Breast epithelium (tissue), 3 donors: Measurements from ENCODE around the gene RGS16.

Source experiments
- POLR2A ChIP-seq: fragments of 450-650 bp; IDR thresholded peaks from one replicate; pipeline ENCODE4 v1.6.1; 2016; ENCODE audit warnings: antibody characterized with exemption, mild to moderate bottlenecking, moderate library complexity
- TF ChIP-seq, protein P1 (sequence below), 3 donors: fragments of 450-650 bp; IDR thresholded peaks; one replicate each; pipeline ENCODE4 v1.5.1; 2016 to 2017; ENCODE audit warnings: antibody characterized with exemption in 3 of 3, mild to moderate bottlenecking in 3 of 3, moderate library complexity in 3 of 3

DNA sequence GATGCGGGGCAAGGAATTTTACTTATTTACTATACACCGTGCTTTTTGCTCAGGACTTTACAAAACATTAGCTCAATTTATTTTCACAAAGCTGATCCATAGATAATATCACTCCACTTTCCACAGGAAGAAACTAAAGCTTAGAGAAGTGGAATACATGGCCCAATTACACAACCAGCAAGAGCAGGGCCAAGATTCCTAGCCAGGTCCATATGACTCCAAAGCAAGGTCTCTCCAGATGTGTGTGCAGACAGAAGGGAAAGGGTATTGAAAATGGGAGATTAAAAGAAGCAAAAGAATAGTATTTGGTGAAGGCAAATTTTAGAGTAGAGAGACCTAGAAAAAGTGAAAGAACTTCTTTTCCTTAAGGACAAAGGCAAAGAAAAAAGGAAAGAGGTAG lies 49.8 kb upstream of the RGS16 start:
- TF ChIP-seq, protein P1, sequence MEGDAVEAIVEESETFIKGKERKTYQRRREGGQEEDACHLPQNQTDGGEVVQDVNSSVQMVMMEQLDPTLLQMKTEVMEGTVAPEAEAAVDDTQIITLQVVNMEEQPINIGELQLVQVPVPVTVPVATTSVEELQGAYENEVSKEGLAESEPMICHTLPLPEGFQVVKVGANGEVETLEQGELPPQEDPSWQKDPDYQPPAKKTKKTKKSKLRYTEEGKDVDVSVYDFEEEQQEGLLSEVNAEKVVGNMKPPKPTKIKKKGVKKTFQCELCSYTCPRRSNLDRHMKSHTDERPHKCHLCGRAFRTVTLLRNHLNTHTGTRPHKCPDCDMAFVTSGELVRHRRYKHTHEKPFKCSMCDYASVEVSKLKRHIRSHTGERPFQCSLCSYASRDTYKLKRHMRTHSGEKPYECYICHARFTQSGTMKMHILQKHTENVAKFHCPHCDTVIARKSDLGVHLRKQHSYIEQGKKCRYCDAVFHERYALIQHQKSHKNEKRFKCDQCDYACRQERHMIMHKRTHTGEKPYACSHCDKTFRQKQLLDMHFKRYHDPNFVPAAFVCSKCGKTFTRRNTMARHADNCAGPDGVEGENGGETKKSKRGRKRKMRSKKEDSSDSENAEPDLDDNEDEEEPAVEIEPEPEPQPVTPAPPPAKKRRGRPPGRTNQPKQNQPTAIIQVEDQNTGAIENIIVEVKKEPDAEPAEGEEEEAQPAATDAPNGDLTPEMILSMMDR (IDR thresholded peaks at IDR 0.05), result no peak
- no peak for TF ChIP-seq POLR2A
